ENCODE results near the gene NUP93. TPM values are rescaled to one million over a fixed set of nuclear protein-coding genes. Genes with fewer than 3 reads are reported as not detected.

NUP93 gene
- total RNA-seq, 2 donors from 2014 or later, result 25.7 to 38.7 TPM

- no peaks in the 10 kb centered on the region for H3K9me3 ChIP-seq
- no peak overlapping the region for H3K27ac ChIP-seq
- peaks cover 6% of the 10 kb centered on the region for H3K36me3 ChIP-seq
- no peak for DNase-seq (ENCODE audit: low spot score)
- no peaks in the 10 kb centered on the region for H3K27me3 ChIP-seq (replicated peaks; ENCODE audit: insufficient read depth)
- H3K4me1 ChIP-seq (ENCODE audit: control insufficient read depth in 1 of 2, low read depth in 2 of 2), result no peaks in the 10 kb centered on the region
- no peak for ATAC-seq (ENCODE audit: insufficient number of reproducible peaks, low FRiP score, low read depth)
- TF ChIP-seq CTCF (IDR thresholded peaks at IDR 0.05), result no peak
- H3K4me3 ChIP-seq, result no peak overlapping the region
These were observed 93.3 kb downstream of the NUP93 start for GRCh38 chr16:56823081-56823733.

GRCh38 chr16:56824331-56824730 is 94.4 kb downstream of the NUP93 start:
- Histone ChIP-seq H3K4me1 (ENCODE audit: control insufficient read depth in 1 of 2, low read depth in 2 of 2) (no peaks in the 10 kb centered on the region), H3K27ac (no peak overlapping the region), H3K36me3 (peaks cover 6% of the 10 kb centered on the region), H3K9me3 (no peaks in the 10 kb centered on the region), H3K27me3 (replicated peaks; ENCODE audit: insufficient read depth) (no peaks in the 10 kb centered on the region), H3K4me3 (no peak overlapping the region)
- DNase-seq (ENCODE audit: low spot score) (no peak), ATAC-seq (ENCODE audit: insufficient number of reproducible peaks, low FRiP score, low read depth) (no peak)
- TF ChIP-seq CTCF (IDR thresholded peaks at IDR 0.05), result no peak

GRCh38 chr16:56824804-56825203 is 94.9 kb downstream of the NUP93 start:
- no peaks in the 10 kb centered on the region for H3K9me3 ChIP-seq
- no peak overlapping the region for H3K27ac ChIP-seq
- no peak for ATAC-seq (ENCODE audit: insufficient number of reproducible peaks, low FRiP score, low read depth)
- H3K4me3 ChIP-seq, result no peak overlapping the region
- no peak for TF ChIP-seq CTCF (IDR thresholded peaks at IDR 0.05)
- H3K4me1 ChIP-seq (ENCODE audit: control insufficient read depth in 1 of 2, low read depth in 2 of 2), result no peaks in the 10 kb centered on the region
- no peaks in the 10 kb centered on the region for H3K27me3 ChIP-seq (replicated peaks; ENCODE audit: insufficient read depth)
- peaks cover 6% of the 10 kb centered on the region for H3K36me3 ChIP-seq
- no peak for DNase-seq (ENCODE audit: low spot score)

GRCh38 chr16:56825826-56826225 is 95.9 kb downstream of the NUP93 start:
- no peak for TF ChIP-seq CTCF (IDR thresholded peaks at IDR 0.05)
- no peak for DNase-seq (ENCODE audit: low spot score)
- Histone ChIP-seq H3K4me1 (ENCODE audit: control insufficient read depth in 1 of 2, low read depth in 2 of 2) (no peaks in the 10 kb centered on the region), H3K27ac (no peak overlapping the region), H3K4me3 (no peak overlapping the region), H3K36me3 (peaks cover 6% of the 10 kb centered on the region), H3K27me3 (replicated peaks; ENCODE audit: insufficient read depth) (no peaks in the 10 kb centered on the region), H3K9me3 (no peaks in the 10 kb centered on the region)
- no peak for ATAC-seq (ENCODE audit: insufficient number of reproducible peaks, low FRiP score, low read depth)

- H3K9me3 ChIP-seq, result no peaks in the 10 kb centered on the region
These were observed 98.7 kb downstream of the NUP93 start for GRCh38 chr16:56828647-56829046.

More at GRCh38 chr16:56828647-56829046, 98.7 kb downstream of the NUP93 start:
- Histone ChIP-seq H3K27ac (no peak overlapping the region), H3K4me1 (ENCODE audit: control insufficient read depth in 1 of 2, low read depth in 2 of 2) (no peaks in the 10 kb centered on the region), H3K27me3 (replicated peaks; ENCODE audit: insufficient read depth) (no peaks in the 10 kb centered on the region), H3K36me3 (peaks cover 7% of the 10 kb centered on the region), H3K4me3 (no peak overlapping the region)
- no peak for TF ChIP-seq CTCF (IDR thresholded peaks at IDR 0.05)
- DNase-seq (ENCODE audit: low spot score) (no peak), ATAC-seq (ENCODE audit: insufficient number of reproducible peaks, low FRiP score, low read depth) (no peak)
